ENCODE measurements around the gene ZDHHC22. TPM values are rescaled to one million over a fixed set of nuclear protein-coding genes. Genes with fewer than 3 reads are reported as not detected.

The ZDHHC22 gene
- total and polyA plus RNA-seq, 4 donors = 5.6 to 47.3 (median 28.4) TPM

Other genes with a start within 250 kb of the ZDHHC22 start
- 10 to 100 TPM; 23.7 to 41.3 TPM for gene IRF2BPL, start 113.1 kb downstream of the ZDHHC22 start, total RNA-seq
- gene IRF2BPL, start 113.1 kb downstream of the ZDHHC22 start, polyA plus RNA-seq (ENCODE audit: insufficient read length in 2 of 2) = 10 to 100 TPM; 49.2 to 55.0 TPM
- 10 to 100 TPM; 35.2 to 38.0 TPM for gene CIPC, start 43.5 kb downstream of the ZDHHC22 start, total RNA-seq
- gene CIPC, start 43.5 kb downstream of the ZDHHC22 start, polyA plus RNA-seq (ENCODE audit: insufficient read length in 2 of 2) = 10 to 100 TPM; 38.7 to 39.2 TPM
- gene TMEM63C, start 40.0 kb upstream of the ZDHHC22 start, total RNA-seq = 10 to 100 TPM in 1 of 2 donors, 1 to 10 TPM in 1; 4.5 to 11.7 TPM
- 10 to 100 TPM; 22.8 to 24.6 TPM for gene TMEM63C, start 40.0 kb upstream of the ZDHHC22 start, polyA plus RNA-seq (ENCODE audit: insufficient read length in 2 of 2)
- gene NGB, start 129.4 kb upstream of the ZDHHC22 start, total RNA-seq = 1 to 10 TPM; 2.6 to 9.6 TPM
- 10 to 100 TPM; 15.6 to 16.3 TPM for gene NGB, start 129.4 kb upstream of the ZDHHC22 start, polyA plus RNA-seq (ENCODE audit: insufficient read length in 2 of 2)
- gene POMT2, start 179.1 kb upstream of the ZDHHC22 start, total RNA-seq = 10 to 100 TPM; 19.9 to 21.4 TPM
- gene POMT2, start 179.1 kb upstream of the ZDHHC22 start, polyA plus RNA-seq (ENCODE audit: insufficient read length in 2 of 2) = 10 to 100 TPM; 41.0 to 55.7 TPM
- gene GSTZ1, start 179.2 kb upstream of the ZDHHC22 start, total RNA-seq = 10 to 100 TPM in 1 of 2 donors, 1 to 10 TPM in 1; 6.7 to 26.3 TPM
- gene GSTZ1, start 179.2 kb upstream of the ZDHHC22 start, polyA plus RNA-seq (ENCODE audit: insufficient read length in 2 of 2) = 10 to 100 TPM; 15.1 to 15.9 TPM
- 10 to 100 TPM; 16.8 to 28.5 TPM for gene TMED8, start 235.3 kb upstream of the ZDHHC22 start, total RNA-seq
- 10 to 100 TPM; 19.3 to 22.5 TPM for gene TMED8, start 235.3 kb upstream of the ZDHHC22 start, polyA plus RNA-seq (ENCODE audit: insufficient read length in 2 of 2)
- gene SAMD15, start 235.6 kb upstream of the ZDHHC22 start, total RNA-seq = 10 to 100 TPM in 1 of 2 donors, 1 to 10 TPM in 1; 4.2 to 10.3 TPM
- gene SAMD15, start 235.6 kb upstream of the ZDHHC22 start, polyA plus RNA-seq (ENCODE audit: insufficient read length in 2 of 2) = 1 to 10 TPM; 5.6 to 6.8 TPM

Data from spinal cord (tissue), 4 donors.